Mucosa of descending colon (tissue), 3 donors: Measurements from ENCODE around the gene INPP5A. TPM values are rescaled to one million over a fixed set of nuclear protein-coding genes. Genes with fewer than 3 reads are reported as not detected.
"Not testable (repeated sequence)": the region's sequence is repeated elsewhere in the genome, so short reads cannot be mapped to it uniquely, and the experiment has no call there.

Experiments
- ATAC-seq: fragments of 200-7000 bp; cut with Tn5 transposase; one replicate; pipeline ENCODE4 v1.9.1; 2020; ENCODE audit warnings: mild to moderate bottlenecking, moderate library complexity
- DNase-seq, 3 donors: peaks; one replicate each; pipeline ENCODE4 v3.0.0-alpha.2; 2020
- H3K36me3 ChIP-seq: fragments of 200-600 bp; one replicate; pipeline ENCODE4 v1.8.0; 2021; ENCODE audit warnings: low read depth, mild to moderate bottlenecking
- H3K4me1 ChIP-seq: fragments of 200-600 bp; one replicate; pipeline ENCODE4 v1.8.0; 2021; ENCODE audit warnings: low read depth, mild to moderate bottlenecking
- H3K4me3 ChIP-seq: fragments of 200-600 bp; one replicate; pipeline ENCODE4 v1.8.0; 2021; ENCODE audit warnings: mild to moderate bottlenecking
- H3K9me3 ChIP-seq: fragments of 200-600 bp; one replicate; pipeline ENCODE4 v1.8.0; 2021; ENCODE audit warnings: mild to moderate bottlenecking
- CTCF ChIP-seq: fragments of 200-600 bp; IDR thresholded peaks from one replicate; pipeline ENCODE4 v1.8.0; 2022; ENCODE audit warnings: antibody characterized with exemption, mild to moderate bottlenecking
- intact Hi-C, 2 donors: fragments of 100-400 bp; cut with DNase I in 1 of 2; cut with micrococcal nuclease in 1 of 2; formaldehyde crosslinking; loops; one replicate each; pipeline versions ENCODE4 v1.11.0 to v1.11.1; 2022; cut with DNase I, micrococcal nuclease
- total RNA-seq, 3 donors: library from RNA; stranded (reverse); fragmentation: NEBNext Ultra II Directional in 2 of 3; extraction: Animal tissue kit (Norgen Biotek cat#: 25700) in 2 of 3; gene quantifications; one replicate each; pipeline versions ENCODE4 v1.2.1 to v1.2.4, GENCODE V29; 2021 to 2023
- donor health status: DM: no; HTN: no; CAD: no; lungs with moderate emphysema.
- donor health status: DM: no; HTN: no; CAD: no.
- donor health status: DM: no; HTN: yes; CAD: no.

The INPP5A gene
- total RNA-seq, 3 donors from 2014 or later, result 31.7 to 92.8 (median 32.0) TPM

GRCh38 chr10:132768346-132769248 lies 231.0 kb downstream of the INPP5A start:
- no peak for TF ChIP-seq CTCF
- intact Hi-C loops, result no loop called here
- H3K9me3 ChIP-seq, result no peaks in the 10 kb centered on the region

GRCh38 chr10:132770061-132771021 lies 232.8 kb downstream of the INPP5A start:
- H3K9me3 ChIP-seq, result no peaks in the 10 kb centered on the region
- H3K36me3 ChIP-seq, result no peaks in the 10 kb centered on the region
- H3K4me3 ChIP-seq, result no peak overlapping the region
- intact Hi-C loops, result no loop called here
- H3K4me1 ChIP-seq, result peaks cover 5% of the 10 kb centered on the region
- no peak for ATAC-seq
- DNase-seq, result no peak
- no peak for TF ChIP-seq CTCF

More at GRCh38 chr10:132768346-132769248, 231.0 kb downstream of the INPP5A start:
- Histone ChIP-seq H3K4me3 (no peak overlapping the region), H3K4me1 (no peaks in the 10 kb centered on the region), H3K36me3 (no peaks in the 10 kb centered on the region)
- no peak for ATAC-seq
- no peak for DNase-seq

- intact Hi-C loops, H3K9me3 ChIP-seq, H3K4me1 ChIP-seq, DNase-seq, H3K36me3 ChIP-seq, H3K4me3 ChIP-seq, ATAC-seq: not testable (repeated sequence)
Observed at GRCh38 chr10:132772816-132773215, 235.2 kb downstream of the INPP5A start.

GRCh38 chr10:132774181-132774901 lies 236.8 kb downstream of the INPP5A start:
- peak in 2 of 3 donors; percentile 50 to 57 for DNase-seq
- Histone ChIP-seq H3K36me3 (no peaks in the 10 kb centered on the region), H3K4me1 (peaks cover 6% of the 10 kb centered on the region), H3K4me3 (no peak overlapping the region), H3K9me3 (no peaks in the 10 kb centered on the region)
- peak; percentile 70 for ATAC-seq
- intact Hi-C loops, result no loop called here
- TF ChIP-seq CTCF, result no peak

- Histone ChIP-seq H3K4me1 (peaks cover 6% of the 10 kb centered on the region), H3K36me3 (no peaks in the 10 kb centered on the region), H3K4me3 (no peak overlapping the region), H3K9me3 (no peaks in the 10 kb centered on the region)
- no peak for TF ChIP-seq CTCF
- DNase-seq (peak; percentile 71 to 73 (median 71)), ATAC-seq (peak; percentile 81)
- intact Hi-C loops, result no loop called here
Observed at GRCh38 chr10:132774902-132775863, 237.6 kb downstream of the INPP5A start.
